ENCODE data around the gene KLHL21. TPM values are rescaled to one million over a fixed set of nuclear protein-coding genes. Genes with fewer than 3 reads are reported as not detected.

Gene KLHL21
- total and polyA plus RNA-seq, 4 donors, result 8.7 to 30.4 (median 16.6) TPM

DNA sequence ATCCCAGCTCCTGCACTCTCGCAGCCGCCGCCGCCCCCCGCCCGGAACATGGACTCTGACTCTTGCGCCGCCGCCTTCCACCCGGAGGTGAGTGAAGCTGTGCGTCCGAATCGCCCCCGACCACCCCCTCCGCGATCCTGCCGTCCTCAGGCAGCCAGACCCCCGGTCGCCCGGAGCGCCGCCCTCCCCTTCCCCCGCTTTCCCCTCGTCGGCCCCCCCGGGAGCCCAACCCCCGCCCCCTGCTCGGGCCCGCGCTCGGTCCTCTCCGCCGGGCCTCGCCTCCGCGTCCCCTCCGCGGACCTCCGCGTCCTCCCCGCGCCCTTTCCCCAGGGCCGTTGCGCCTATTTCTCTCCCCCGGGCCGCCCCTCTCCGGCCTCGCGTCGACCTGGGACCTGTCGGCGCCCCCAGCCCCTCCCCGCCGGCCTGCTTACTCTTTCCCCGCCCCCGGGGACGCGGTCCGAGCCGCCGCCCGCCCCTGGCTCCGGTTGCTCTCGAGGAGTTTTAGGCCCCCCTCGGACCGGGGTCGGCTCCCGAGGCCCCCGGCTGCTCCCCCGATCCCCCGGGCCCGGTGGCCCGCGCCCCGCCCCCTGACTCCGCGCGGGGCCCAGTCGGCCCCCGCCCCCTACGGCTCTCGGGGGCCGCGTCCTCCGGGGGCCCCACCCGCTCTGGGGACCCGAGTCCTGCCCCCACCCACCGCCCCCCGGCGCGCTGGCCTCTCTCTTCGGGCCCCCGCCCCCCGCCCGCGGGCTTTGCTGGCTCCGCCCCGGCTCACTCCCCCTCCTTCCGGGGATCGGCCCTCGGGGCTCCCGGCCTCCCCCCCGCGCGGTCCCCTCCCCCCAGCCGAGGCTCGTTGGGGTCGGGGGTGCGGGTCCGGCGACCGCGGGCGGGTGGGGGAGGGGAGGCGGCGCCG lies 11.6 kb upstream of the KLHL21 start (continued):
- no peak for TF ChIP-seq HNF4A (conservative IDR thresholded peaks at IDR 0.05)
- TF ChIP-seq, protein P1, sequence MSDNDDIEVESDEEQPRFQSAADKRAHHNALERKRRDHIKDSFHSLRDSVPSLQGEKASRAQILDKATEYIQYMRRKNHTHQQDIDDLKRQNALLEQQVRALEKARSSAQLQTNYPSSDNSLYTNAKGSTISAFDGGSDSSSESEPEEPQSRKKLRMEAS (IDR thresholded peaks at IDR 0.05), result no peak
- TF ChIP-seq GABPA (IDR thresholded peaks at IDR 0.05 in 1 of 2, conservative IDR thresholded peaks at IDR 0.05 in 1 of 2), result no peak
- TF ChIP-seq JUND (IDR thresholded peaks at IDR 0.05), result no peak

DNA sequence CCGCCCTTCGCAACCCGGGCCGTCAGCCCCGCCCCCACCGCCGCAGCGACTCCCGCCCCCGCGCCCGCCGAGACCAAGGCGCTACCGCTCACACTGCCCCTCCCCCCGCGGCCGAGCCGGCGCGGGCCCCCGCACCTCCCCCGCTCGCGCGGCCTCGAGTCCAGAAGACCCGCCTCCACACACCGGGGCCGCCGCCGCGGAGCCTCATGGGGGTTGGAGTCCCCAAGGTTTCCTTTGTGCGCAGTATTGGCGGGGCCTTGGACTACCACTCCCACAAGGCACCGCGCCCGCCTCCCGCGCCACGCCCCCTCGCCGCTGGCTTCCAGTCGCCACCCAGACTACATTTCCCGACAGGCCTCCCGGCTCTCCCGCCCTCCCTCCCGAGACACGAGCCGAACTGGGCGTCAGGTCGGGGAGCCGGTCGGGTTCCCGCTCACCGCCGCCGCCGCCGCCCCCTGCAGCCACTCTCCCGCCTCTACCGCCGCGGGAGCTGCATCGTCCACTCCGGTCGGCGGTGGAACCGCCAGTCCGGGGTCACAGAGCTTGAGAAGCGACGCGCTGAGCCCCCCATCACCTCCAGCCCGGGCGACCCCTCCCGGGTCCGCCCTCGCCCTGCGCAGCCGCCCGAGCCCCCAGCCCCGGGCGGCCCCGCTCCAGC lies 10.8 kb upstream of the KLHL21 start, which contains the start of gene PHF13:
Gene PHF13, plus strand, starts transcription at position 371 of the 658 bp plus-strand sequence. CDS start 336 bp downstream, outside the sequence.
- Histone ChIP-seq H3K4me1 (ENCODE audit: control insufficient read depth in 4 of 4, insufficient read depth in 4 of 4, low read length in 3 of 4) (peaks cover 4 to 11% (median 8%) of the 10 kb centered on the region in 4 donors), H3K27ac (ENCODE audit: low read depth in 1 of 2, low read length in 2 of 2) (peak within 1 kb of the TSS; percentile 95 to 97), H3K27me3 (ENCODE audit: control insufficient read depth in 4 of 4, insufficient read depth in 4 of 4, low read length in 3 of 4) (no peaks in the 10 kb centered on the region), H3K9ac (ENCODE audit: low read depth in 1 of 2, low read length in 2 of 2) (peak within 1 kb of the TSS; percentile 44 to 95), H3K9me3 (ENCODE audit: control insufficient read depth in 4 of 4, low read length in 3 of 4) (no peaks in the 10 kb centered on the region), H3K4me3 (ENCODE audit: low read depth in 1 of 3, low read length in 3 of 3) (peak within 1 kb of the TSS; percentile 59 to 100 (median 97)), H3K36me3 (ENCODE audit: control insufficient read depth in 4 of 4, insufficient read depth in 3 of 4, low read depth in 1 of 4, low read length in 3 of 4) (peaks cover 0 to 1% (median 0%) of the 10 kb centered on the region in 4 donors)
- WGBS, result under 1% methylated on average over 84 of the region's 84 CpGs
- TF ChIP-seq YY1 (IDR thresholded peaks at IDR 0.05) (peak; percentile 63), TAF1 (conservative IDR thresholded peaks at IDR 0.05) (no peak), EGR1 (IDR thresholded peaks at IDR 0.05; ENCODE audit: low read depth in 2 of 2) (peak in 1 of 2 donors; percentile 57), GABPA (IDR thresholded peaks at IDR 0.05 in 1 of 2, conservative IDR thresholded peaks at IDR 0.05 in 1 of 2) (peak in 1 of 2 donors; percentile 51), HNF4G (IDR thresholded peaks at IDR 0.05) (no peak), SP1 (IDR thresholded peaks at IDR 0.05) (peak; percentile 67), RAD21 (IDR thresholded peaks at IDR 0.05) (peak in 1 of 2 donors; percentile 41)
- TF ChIP-seq, protein P2, sequence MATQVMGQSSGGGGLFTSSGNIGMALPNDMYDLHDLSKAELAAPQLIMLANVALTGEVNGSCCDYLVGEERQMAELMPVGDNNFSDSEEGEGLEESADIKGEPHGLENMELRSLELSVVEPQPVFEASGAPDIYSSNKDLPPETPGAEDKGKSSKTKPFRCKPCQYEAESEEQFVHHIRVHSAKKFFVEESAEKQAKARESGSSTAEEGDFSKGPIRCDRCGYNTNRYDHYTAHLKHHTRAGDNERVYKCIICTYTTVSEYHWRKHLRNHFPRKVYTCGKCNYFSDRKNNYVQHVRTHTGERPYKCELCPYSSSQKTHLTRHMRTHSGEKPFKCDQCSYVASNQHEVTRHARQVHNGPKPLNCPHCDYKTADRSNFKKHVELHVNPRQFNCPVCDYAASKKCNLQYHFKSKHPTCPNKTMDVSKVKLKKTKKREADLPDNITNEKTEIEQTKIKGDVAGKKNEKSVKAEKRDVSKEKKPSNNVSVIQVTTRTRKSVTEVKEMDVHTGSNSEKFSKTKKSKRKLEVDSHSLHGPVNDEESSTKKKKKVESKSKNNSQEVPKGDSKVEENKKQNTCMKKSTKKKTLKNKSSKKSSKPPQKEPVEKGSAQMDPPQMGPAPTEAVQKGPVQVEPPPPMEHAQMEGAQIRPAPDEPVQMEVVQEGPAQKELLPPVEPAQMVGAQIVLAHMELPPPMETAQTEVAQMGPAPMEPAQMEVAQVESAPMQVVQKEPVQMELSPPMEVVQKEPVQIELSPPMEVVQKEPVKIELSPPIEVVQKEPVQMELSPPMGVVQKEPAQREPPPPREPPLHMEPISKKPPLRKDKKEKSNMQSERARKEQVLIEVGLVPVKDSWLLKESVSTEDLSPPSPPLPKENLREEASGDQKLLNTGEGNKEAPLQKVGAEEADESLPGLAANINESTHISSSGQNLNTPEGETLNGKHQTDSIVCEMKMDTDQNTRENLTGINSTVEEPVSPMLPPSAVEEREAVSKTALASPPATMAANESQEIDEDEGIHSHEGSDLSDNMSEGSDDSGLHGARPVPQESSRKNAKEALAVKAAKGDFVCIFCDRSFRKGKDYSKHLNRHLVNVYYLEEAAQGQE (IDR thresholded peaks at IDR 0.05), result peak; percentile 26
- TF ChIP-seq, protein P1 (IDR thresholded peaks at IDR 0.05), result peak; percentile 44
- TF ChIP-seq, protein P3, sequence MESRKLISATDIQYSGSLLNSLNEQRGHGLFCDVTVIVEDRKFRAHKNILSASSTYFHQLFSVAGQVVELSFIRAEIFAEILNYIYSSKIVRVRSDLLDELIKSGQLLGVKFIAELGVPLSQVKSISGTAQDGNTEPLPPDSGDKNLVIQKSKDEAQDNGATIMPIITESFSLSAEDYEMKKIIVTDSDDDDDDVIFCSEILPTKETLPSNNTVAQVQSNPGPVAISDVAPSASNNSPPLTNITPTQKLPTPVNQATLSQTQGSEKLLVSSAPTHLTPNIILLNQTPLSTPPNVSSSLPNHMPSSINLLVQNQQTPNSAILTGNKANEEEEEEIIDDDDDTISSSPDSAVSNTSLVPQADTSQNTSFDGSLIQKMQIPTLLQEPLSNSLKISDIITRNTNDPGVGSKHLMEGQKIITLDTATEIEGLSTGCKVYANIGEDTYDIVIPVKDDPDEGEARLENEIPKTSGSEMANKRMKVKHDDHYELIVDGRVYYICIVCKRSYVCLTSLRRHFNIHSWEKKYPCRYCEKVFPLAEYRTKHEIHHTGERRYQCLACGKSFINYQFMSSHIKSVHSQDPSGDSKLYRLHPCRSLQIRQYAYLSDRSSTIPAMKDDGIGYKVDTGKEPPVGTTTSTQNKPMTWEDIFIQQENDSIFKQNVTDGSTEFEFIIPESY (IDR thresholded peaks at IDR 0.05), result peak; percentile 36
- DNase-seq (ENCODE audit: low spot score), result peak; percentile 100
